ENCODE results near the gene ZBTB20. TPM values are rescaled to one million over a fixed set of nuclear protein-coding genes. Genes with fewer than 3 reads are reported as not detected.

ZBTB20 gene
- total and polyA plus RNA-seq, 10 of the 15 experiments (the other 5 are each of a cell fraction or from before 2014, with no cell fraction given), result 0.20 to 5.5 (median 2.2) TPM

DNA sequence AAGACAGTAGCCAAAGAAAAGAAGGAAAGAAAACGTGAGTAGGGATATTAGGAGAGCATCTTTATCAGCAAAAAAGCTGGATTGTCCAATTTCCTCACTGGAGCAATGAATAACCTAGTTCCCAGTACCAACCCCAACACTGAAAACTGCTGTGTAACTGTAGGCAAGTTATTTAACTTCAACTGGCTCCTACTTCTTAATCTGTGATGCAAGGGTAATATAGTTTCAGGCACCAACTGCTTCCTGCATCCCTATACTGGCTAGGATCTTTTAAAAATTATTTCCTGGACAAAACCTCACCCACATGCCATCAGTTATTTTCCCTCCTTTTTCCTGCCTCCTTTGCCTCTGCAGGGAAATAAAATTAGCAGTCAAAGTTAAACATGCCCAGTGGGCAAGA, 59.6 kb downstream of the ZBTB20 start (continued):
- TF ChIP-seq STAT3 (IDR thresholded peaks at IDR 0.05; ENCODE audit: low read depth, low read length) (no peak), ZNF274 (IDR thresholded peaks at IDR 0.05; ENCODE audit: insufficient read depth, insufficient read length) (no peak), WRNIP1 (IDR thresholded peaks at IDR 0.05; ENCODE audit: borderline replicate concordance, low read depth, low read length) (no peak), CUX1 (IDR thresholded peaks at IDR 0.05; ENCODE audit: insufficient replicate concordance, low read depth, low read length) (no peak), JUND (IDR thresholded peaks at IDR 0.05; ENCODE audit: low read depth, low read length) (no peak)
- TF ChIP-seq, protein P1, sequence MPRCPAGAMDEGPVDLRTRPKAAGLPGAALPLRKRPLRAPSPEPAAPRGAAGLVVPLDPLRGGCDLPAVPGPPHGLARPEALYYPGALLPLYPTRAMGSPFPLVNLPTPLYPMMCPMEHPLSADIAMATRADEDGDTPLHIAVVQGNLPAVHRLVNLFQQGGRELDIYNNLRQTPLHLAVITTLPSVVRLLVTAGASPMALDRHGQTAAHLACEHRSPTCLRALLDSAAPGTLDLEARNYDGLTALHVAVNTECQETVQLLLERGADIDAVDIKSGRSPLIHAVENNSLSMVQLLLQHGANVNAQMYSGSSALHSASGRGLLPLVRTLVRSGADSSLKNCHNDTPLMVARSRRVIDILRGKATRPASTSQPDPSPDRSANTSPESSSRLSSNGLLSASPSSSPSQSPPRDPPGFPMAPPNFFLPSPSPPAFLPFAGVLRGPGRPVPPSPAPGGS (IDR thresholded peaks at IDR 0.05; ENCODE audit: borderline replicate concordance, insufficient read depth, low read depth, low read length, poor library complexity, severe bottlenecking), result no peak
